GM19043 (cell line): ENCODE results near the gene CLEC18B.
"Not testable (repeated sequence)": the region's sequence is repeated elsewhere in the genome, so short reads cannot be mapped to it uniquely, and the experiment has no call there.

Experiments used
- ATAC-seq: cut with Tn5 transposase; IDR thresholded peaks from one replicate; pipeline ENCODE4 v1.9.1; 2021; ENCODE audit warnings: low read depth; ENCODE audit not compliant: unreplicated experiment

Gene CLEC18B

GRCh38 chr16:74420612-74421481 lies at the start of gene CLEC18B:
CLEC18B (minus strand) TSS chr16:74421478; CDS start chr16:74421270, 208 bp downstream.
- ATAC-seq: not testable (repeated sequence)

- no peak for ATAC-seq
These were observed 48.7 kb upstream of the CLEC18B start for GRCh38 chr16:74469946-74470478.

GRCh38 chr16:74468807-74469525 lies 47.7 kb upstream of the CLEC18B start:
- no peak for ATAC-seq

GRCh38 chr16:74466872-74467271 lies 45.6 kb upstream of the CLEC18B start:
- peak; percentile 67 for ATAC-seq

- no peak for ATAC-seq
These were observed 44.8 kb upstream of the CLEC18B start for GRCh38 chr16:74465851-74466685.

- no peak for ATAC-seq
These were observed 44.0 kb upstream of the CLEC18B start for GRCh38 chr16:74465281-74465680.

- no peak for ATAC-seq
These were observed 42.6 kb upstream of the CLEC18B start for GRCh38 chr16:74463888-74464287.

GRCh38 chr16:74462361-74462760 lies 41.1 kb upstream of the CLEC18B start:
- no peak for ATAC-seq

- ATAC-seq: no peak
These were observed 40.5 kb upstream of the CLEC18B start for GRCh38 chr16:74461826-74462225.

- no peak for ATAC-seq
These were observed 39.3 kb upstream of the CLEC18B start for GRCh38 chr16:74460542-74460941.

GRCh38 chr16:74456290-74456625 lies 35.0 kb upstream of the CLEC18B start:
- ATAC-seq: no peak

- ATAC-seq: no peak
These were observed 34.5 kb upstream of the CLEC18B start for GRCh38 chr16:74455619-74456289.

GRCh38 chr16:74455213-74455612 lies 33.9 kb upstream of the CLEC18B start:
- ATAC-seq: no peak

GRCh38 chr16:74451951-74452758 lies 30.9 kb upstream of the CLEC18B start:
- peak; percentile 79 for ATAC-seq

- no peak for ATAC-seq
These were observed 29.9 kb upstream of the CLEC18B start for GRCh38 chr16:74450967-74451760.

- ATAC-seq: no peak
These were observed 29.0 kb upstream of the CLEC18B start for GRCh38 chr16:74450236-74450635.

- ATAC-seq: no peak
These were observed 28.2 kb upstream of the CLEC18B start for GRCh38 chr16:74449470-74449869.

- no peak for ATAC-seq
These were observed 27.7 kb upstream of the CLEC18B start for GRCh38 chr16:74448990-74449389.

- no peak for ATAC-seq
These were observed 26.3 kb upstream of the CLEC18B start for GRCh38 chr16:74447578-74447977.
